HG03060 (cell line): Measurements from ENCODE around the gene PGLYRP2.
"Not testable (repeated sequence)": the region's sequence is repeated elsewhere in the genome, so short reads cannot be mapped to it uniquely, and the experiment has no call there.

Experiments used
- ATAC-seq: cut with Tn5 transposase; IDR thresholded peaks from one replicate; pipeline ENCODE4 v1.9.1; 2021; ENCODE audit warnings: low read depth, moderate number of reproducible peaks; ENCODE audit not compliant: unreplicated experiment

PGLYRP2 gene

GRCh38 chr19:15479391-15480345 is at the start of gene PGLYRP2:
TSS of gene PGLYRP2 (minus strand) at chr19:15479501. CDS start at chr19:15479371, 130 bp downstream.
- no peak for ATAC-seq

GRCh38 chr19:15527705-15528104 is 48.4 kb upstream of the PGLYRP2 start:
- ATAC-seq = no peak

GRCh38 chr19:15526408-15526807 is 47.1 kb upstream of the PGLYRP2 start:
- ATAC-seq = no peak

GRCh38 chr19:15525291-15525690 is 46.0 kb upstream of the PGLYRP2 start:
- ATAC-seq = no peak

- no peak for ATAC-seq
These were observed 45.5 kb upstream of the PGLYRP2 start for GRCh38 chr19:15524781-15525180.

- no peak for ATAC-seq
These were observed 40.2 kb upstream of the PGLYRP2 start for GRCh38 chr19:15519433-15519976.

- ATAC-seq = no peak
These were observed 38.5 kb upstream of the PGLYRP2 start for GRCh38 chr19:15517778-15518177.

- ATAC-seq = no peak
These were observed 37.1 kb upstream of the PGLYRP2 start for GRCh38 chr19:15516363-15516762.

GRCh38 chr19:15515227-15515625 is 35.9 kb upstream of the PGLYRP2 start:
- ATAC-seq = not testable (repeated sequence)

GRCh38 chr19:15511671-15512424 is 32.5 kb upstream of the PGLYRP2 start:
- no peak for ATAC-seq

GRCh38 chr19:15508035-15508710 is 28.9 kb upstream of the PGLYRP2 start, which contains the start of gene CYP4F22:
TSS of gene CYP4F22 (plus strand) at chr19:15508525. CDS start at chr19:15525337, 16,812 bp downstream.
- no peak for ATAC-seq

- no peak for ATAC-seq
These were observed 28.1 kb upstream of the PGLYRP2 start for GRCh38 chr19:15507068-15508034.

GRCh38 chr19:15506074-15506571 is 26.8 kb upstream of the PGLYRP2 start:
- no peak for ATAC-seq

GRCh38 chr19:15502264-15502663 is 23.0 kb upstream of the PGLYRP2 start:
- ATAC-seq = no peak

GRCh38 chr19:15501596-15501995 is 22.3 kb upstream of the PGLYRP2 start:
- no peak for ATAC-seq

- no peak for ATAC-seq
These were observed 19.6 kb upstream of the PGLYRP2 start for GRCh38 chr19:15498910-15499309.

GRCh38 chr19:15498156-15498858 is 19.0 kb upstream of the PGLYRP2 start:
- no peak for ATAC-seq

GRCh38 chr19:15495151-15495550 is 15.8 kb upstream of the PGLYRP2 start:
- no peak for ATAC-seq
